Activated T-cell treated with anti-CD3 and anti-CD28 coated beads, Interleukin-2, amount 50 U/mL, for 72 hours (primary cell): ENCODE data around the gene SYVN1. TPM values are rescaled to one million over a fixed set of nuclear protein-coding genes. Genes with fewer than 3 reads are reported as not detected.

ENCODE experiments used
- ATAC-seq, 2 donors: fragments of 150-1000 bp; cut with Tn5 transposase; replicated peaks in 1 of 2; 2 replicates each; pipeline ENCODE4 v1.10.0; 2021; ENCODE audit warnings: moderate library complexity in 2 of 2, mild to moderate bottlenecking in 1 of 2
- DNase-seq, 2 donors: peaks; one replicate each; pipeline ENCODE4 v3.0.0; 2021 to 2022; ENCODE audit warnings: mixed read lengths in 1 of 2
- H3K27ac Mint-ChIP-seq: one replicate; pipeline ENCODE4 v1.8.0; 2022; ENCODE audit warnings: mild to moderate bottlenecking, moderate library complexity, mixed read lengths
- H3K27me3 Mint-ChIP-seq: one replicate; pipeline ENCODE4 v1.8.0; 2022; ENCODE audit warnings: low read depth, mixed read lengths
- H3K36me3 Mint-ChIP-seq, 2 donors: one replicate each; pipeline ENCODE4 v1.8.0; 2022; ENCODE audit warnings: mixed read lengths in 2 of 2, mild to moderate bottlenecking in 1 of 2; ENCODE audit not compliant: insufficient read depth in 2 of 2
- H3K4me1 Mint-ChIP-seq: one replicate; pipeline ENCODE4 v1.8.0; 2022; ENCODE audit warnings: low read depth, mixed read lengths
- H3K4me3 Mint-ChIP-seq, 2 donors: one replicate each; pipeline ENCODE4 v1.8.0; 2022; ENCODE audit warnings: mild to moderate bottlenecking in 2 of 2, mixed read lengths in 2 of 2, moderate library complexity in 2 of 2
- H3K9me3 Mint-ChIP-seq, 2 donors: one replicate each; pipeline ENCODE4 v1.8.0; 2022; ENCODE audit warnings: mixed read lengths in 2 of 2
- total RNA-seq, 2 donors: library from RNA; stranded (reverse); gene quantifications; one replicate each; pipeline ENCODE4 v1.2.3, GENCODE V29; 2022

SYVN1 gene
- total RNA-seq, 2 donors from 2014 or later, result 45.8 to 53.1 TPM

DNA sequence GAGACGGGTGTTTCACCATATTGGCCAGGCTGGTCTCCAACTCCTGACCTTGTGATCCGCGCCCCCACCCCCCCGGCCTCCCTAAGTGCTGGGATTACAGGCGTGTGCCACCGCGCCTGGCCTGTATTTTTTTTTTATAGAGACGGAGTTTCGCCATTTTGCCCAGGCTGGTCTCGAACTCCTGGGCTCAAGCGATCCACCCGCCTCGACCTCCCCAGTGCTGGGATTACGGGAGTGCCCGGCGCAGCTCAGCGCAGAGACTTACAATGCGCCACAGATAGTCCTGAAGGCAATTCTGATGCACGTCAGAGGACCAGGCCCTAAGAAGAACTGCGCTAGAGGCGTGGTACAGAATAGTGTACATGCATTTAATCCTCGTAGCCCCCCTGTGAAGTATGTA lies 38.9 kb downstream of the SYVN1 start:
- ATAC-seq (no peak), DNase-seq (no peak)
- no peaks in the 10 kb centered on the region for H3K9me3 Mint-ChIP-seq
- peak overlapping the region; percentile 86 to 90 for H3K4me3 Mint-ChIP-seq
- peaks cover 0 to 5% of the 10 kb centered on the region in 2 donors for H3K36me3 Mint-ChIP-seq
- H3K4me1 Mint-ChIP-seq, result peaks cover 14% of the 10 kb centered on the region
- no peaks in the 10 kb centered on the region for H3K27me3 Mint-ChIP-seq
- H3K27ac Mint-ChIP-seq, result peak overlapping the region; percentile 86

DNA sequence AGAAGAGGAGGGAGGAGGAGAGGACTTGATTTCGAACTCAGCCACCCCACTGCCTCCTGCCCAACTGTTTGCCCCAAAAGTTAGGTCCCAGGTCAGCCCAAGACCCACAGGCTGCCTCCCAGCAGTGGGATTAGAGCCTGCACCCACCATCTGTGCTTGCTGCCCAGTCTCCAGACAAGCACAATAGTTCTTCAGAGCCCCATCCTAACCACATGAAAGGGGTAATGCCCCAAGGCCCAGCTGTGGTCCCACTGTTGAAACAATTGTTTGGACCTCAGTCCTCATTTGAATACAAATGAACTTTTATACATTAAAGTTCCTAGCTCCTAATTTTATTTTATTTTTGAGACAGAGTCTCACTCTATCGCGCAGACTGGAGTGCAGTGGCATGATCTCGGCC lies 43.7 kb downstream of the SYVN1 start:
- Mint-ChIP-seq H3K27ac (no peak overlapping the region), H3K36me3 (peaks cover 3 to 5% of the 10 kb centered on the region in 2 donors), H3K27me3 (no peaks in the 10 kb centered on the region), H3K9me3 (no peaks in the 10 kb centered on the region), H3K4me1 (peaks cover 5% of the 10 kb centered on the region), H3K4me3 (no peak overlapping the region)
- DNase-seq (no peak), ATAC-seq (no peak)

DNA sequence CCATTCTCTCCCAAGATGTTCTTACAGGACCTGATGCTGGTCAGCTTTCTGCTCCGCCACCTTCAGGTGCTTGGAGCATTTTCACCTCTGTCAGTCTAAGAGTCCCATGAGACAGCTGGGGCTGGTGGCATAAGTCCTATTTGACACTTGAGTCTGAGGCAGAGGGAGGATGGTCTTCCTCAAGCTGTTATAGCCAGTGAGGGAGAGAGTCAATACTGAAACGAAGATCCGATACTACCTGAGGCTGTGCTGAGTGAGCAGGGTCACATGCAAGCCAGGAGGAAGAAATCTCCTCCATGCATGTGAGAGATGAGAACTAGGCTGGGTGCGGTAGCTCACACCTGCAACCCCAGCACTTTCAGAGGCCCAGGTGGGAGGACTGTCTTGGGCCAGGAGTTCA lies 44.7 kb downstream of the SYVN1 start:
- H3K27ac Mint-ChIP-seq, result no peak overlapping the region

DNA sequence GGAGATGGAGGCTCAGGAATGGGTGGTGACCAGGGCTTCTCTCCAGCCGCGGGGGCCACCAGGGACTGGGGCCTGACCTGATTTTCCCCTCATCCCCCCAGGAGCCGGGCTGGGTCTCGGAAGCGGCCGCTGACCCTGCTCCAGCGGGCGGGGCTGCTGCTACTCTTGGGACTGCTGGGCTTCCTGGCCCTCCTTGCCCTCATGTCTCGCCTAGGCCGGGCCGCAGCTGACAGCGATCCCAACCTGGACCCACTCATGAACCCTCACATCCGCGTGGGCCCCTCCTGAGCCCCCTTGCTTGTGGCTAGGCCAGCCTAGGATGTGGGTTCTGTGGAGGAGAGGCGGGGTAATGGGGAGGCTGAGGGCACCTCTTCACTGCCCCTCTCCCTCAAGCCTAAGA lies 46.5 kb downstream of the SYVN1 start:
- ATAC-seq (no peak), DNase-seq (no peak)
- no peak overlapping the region for H3K4me3 Mint-ChIP-seq
- H3K27me3 Mint-ChIP-seq, result no peaks in the 10 kb centered on the region
- H3K27ac Mint-ChIP-seq, result no peak overlapping the region
- H3K4me1 Mint-ChIP-seq, result peaks cover 24% of the 10 kb centered on the region
- peaks cover 13 to 14% of the 10 kb centered on the region in 2 donors for H3K36me3 Mint-ChIP-seq
- no peaks in the 10 kb centered on the region for H3K9me3 Mint-ChIP-seq

More for the DNA sequence above, 44.7 kb downstream of the SYVN1 start:
- H3K4me3 Mint-ChIP-seq, result no peak overlapping the region
- no peaks in the 10 kb centered on the region for H3K27me3 Mint-ChIP-seq
- no peak for ATAC-seq
- no peak for DNase-seq
- H3K36me3 Mint-ChIP-seq, result peaks cover 4 to 7% of the 10 kb centered on the region in 2 donors
- H3K4me1 Mint-ChIP-seq, result peaks cover 13% of the 10 kb centered on the region
- no peaks in the 10 kb centered on the region for H3K9me3 Mint-ChIP-seq

DNA sequence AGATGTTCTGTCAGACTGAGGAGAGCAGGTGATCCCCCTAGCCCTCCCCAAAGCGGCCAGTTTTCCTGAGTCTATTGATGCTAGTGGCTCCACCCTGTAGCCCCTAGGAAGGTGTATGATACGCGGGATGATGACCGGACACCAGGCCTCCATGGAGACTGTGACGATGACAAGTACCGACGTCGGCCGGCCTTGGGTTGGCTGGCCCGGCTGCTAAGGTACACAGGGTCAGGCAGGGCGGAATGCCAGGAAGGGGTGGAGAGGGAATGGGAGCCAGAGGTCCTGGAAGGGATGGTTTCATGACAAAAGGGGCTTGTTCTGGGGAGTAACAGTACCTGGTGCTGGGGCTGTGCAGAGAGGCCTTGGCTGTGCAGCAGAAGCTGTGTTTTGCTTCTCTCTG lies 47.1 kb downstream of the SYVN1 start:
- H3K36me3 Mint-ChIP-seq, result peaks cover 15 to 19% of the 10 kb centered on the region in 2 donors
- no peaks in the 10 kb centered on the region for H3K9me3 Mint-ChIP-seq
- ATAC-seq, result no peak
- DNase-seq, result no peak
- H3K27ac Mint-ChIP-seq, result no peak overlapping the region
- no peak overlapping the region for H3K4me3 Mint-ChIP-seq
- no peaks in the 10 kb centered on the region for H3K27me3 Mint-ChIP-seq
- peaks cover 30% of the 10 kb centered on the region for H3K4me1 Mint-ChIP-seq

DNA sequence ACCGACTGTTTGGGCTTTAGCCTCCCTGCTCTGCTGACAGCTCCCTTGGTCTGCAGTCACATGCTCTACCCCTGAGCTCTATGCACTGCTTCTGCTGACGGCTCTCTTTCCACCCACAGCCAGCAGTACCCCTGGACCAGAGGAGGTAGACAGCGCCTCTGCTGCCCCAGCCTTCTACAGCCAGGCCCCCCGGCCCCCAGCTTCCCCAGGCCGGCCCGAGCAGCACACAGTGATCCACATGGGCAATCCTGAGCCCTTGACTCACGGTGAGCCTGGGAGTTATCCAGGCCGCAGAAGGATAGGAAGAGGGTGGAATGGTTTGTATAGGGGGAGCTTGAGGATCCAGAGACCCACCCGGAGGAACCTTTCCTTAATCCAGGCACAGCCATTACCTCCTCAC lies 47.5 kb downstream of the SYVN1 start:
- H3K36me3 Mint-ChIP-seq, result peaks cover 15 to 23% of the 10 kb centered on the region in 2 donors

DNA sequence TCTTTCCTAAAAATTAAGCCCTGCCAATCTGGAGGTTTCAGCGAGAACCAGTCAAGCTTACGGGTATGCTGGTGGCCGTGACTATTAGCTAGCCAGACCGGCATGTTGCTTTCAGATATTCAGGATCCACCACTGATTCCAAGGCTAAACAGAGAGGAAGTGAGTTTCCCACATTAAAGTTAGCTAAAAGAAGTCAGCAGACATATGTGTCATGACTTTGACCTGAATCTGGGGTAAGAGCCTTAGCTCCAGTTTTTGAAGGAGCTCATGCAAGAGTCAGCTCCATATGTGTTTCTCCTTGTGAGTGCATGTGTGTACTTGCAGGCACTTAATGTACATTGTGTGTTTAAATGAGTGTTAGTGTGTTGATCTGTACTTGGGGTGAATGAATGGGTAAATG lies 48.9 kb downstream of the SYVN1 start:
- H3K36me3 Mint-ChIP-seq, result peaks cover 22 to 29% of the 10 kb centered on the region in 2 donors
- ATAC-seq (no peak), DNase-seq (no peak)
- peak overlapping the region; percentile 98 for H3K27ac Mint-ChIP-seq
- H3K9me3 Mint-ChIP-seq, result no peaks in the 10 kb centered on the region
- H3K4me1 Mint-ChIP-seq, result peaks cover 48% of the 10 kb centered on the region
- H3K27me3 Mint-ChIP-seq, result no peaks in the 10 kb centered on the region
- peak overlapping the region; percentile 98 to 99 for H3K4me3 Mint-ChIP-seq

More for the DNA sequence above, 47.5 kb downstream of the SYVN1 start:
- no peaks in the 10 kb centered on the region for H3K27me3 Mint-ChIP-seq
- H3K27ac Mint-ChIP-seq, result no peak overlapping the region
- no peak for DNase-seq
- no peak overlapping the region for H3K4me3 Mint-ChIP-seq
- H3K9me3 Mint-ChIP-seq, result no peaks in the 10 kb centered on the region
- H3K4me1 Mint-ChIP-seq, result peaks cover 35% of the 10 kb centered on the region
- no peak for ATAC-seq

DNA sequence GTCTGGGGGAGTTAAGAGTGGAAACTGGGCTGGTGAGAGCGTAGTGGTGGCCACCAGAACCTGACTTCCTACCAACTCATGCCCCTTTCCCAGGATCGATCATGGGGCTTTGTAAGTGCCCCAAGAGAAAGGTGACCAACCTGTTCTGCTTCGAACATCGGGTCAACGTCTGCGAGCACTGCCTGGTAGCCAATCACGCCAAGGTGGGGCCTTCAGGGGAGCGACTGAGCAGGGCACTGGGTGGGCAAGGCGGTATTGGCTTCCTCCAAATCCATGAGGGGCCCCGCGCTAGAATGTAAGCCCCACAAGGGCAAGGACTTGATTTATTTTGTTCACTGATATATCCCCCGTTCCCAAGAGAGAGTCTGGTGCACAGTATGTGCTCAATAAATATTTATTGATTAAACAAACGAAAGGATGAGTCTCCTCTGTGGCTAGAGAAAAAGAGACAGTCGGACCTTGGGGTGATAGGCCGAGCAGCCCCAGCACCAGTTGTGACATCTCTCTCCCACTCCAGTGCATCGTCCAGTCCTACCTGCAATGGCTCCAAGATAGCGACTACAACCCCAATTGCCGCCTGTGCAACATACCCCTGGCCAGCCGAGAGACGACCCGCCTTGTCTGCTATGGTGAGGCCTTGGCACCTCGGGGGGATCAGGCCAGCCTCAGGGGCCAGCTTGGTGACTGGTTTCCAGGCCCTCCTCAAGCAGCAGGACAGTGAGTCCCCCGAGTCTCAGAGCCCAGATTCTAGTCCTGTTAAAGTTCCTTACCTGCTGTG lies 49.5 kb downstream of the SYVN1 start:
- no peaks in the 10 kb centered on the region for H3K9me3 Mint-ChIP-seq
- peak overlapping the region; percentile 98 for H3K27ac Mint-ChIP-seq
- peaks cover 52% of the 10 kb centered on the region for H3K4me1 Mint-ChIP-seq
- H3K36me3 Mint-ChIP-seq, result peaks cover 24 to 31% of the 10 kb centered on the region in 2 donors
- DNase-seq (no peak), ATAC-seq (no peak)
- H3K27me3 Mint-ChIP-seq, result no peaks in the 10 kb centered on the region
- peak overlapping the region; percentile 98 to 99 for H3K4me3 Mint-ChIP-seq

DNA sequence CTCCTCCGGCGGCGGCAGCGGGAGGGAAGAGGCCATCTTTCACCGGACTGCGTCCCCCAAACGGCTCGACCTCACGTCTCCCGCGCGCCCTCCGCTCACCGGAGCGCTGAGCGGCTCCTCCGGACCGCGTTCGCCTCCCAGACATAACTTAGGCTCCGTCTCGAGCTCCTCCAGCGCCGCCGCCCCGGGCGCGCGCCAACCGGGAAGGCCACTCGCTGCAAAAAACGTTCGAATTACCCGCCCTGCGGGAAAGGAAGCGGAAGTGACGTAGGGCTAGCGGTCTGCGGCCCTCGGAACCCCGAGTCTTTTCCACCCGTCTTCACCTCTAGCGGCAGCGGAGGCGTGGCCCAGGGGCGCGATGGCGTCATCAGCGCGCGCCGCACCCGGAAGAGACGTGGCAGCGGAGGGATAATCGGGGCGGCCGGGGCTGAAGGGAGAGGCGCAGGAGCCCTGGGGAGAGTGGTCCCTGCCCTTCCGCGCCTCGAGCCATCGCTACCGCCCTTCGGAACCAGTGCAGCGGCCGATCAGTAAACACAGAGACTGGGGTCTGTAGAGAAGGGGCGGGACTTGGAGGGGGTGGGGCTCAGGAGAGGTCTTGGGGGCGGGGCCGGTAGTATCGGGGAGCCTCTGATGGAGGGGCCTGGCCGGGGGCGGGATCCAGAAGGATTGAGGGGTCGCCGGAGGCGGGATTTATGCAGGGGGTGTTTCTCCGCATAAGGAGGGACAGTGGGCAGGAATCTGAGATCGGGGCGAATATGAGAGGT lies 50.3 kb downstream of the SYVN1 start, which contains the start of the genes CDCA5 and ZFPL1:
Gene CDCA5, minus strand, starts transcription at position 207 of the 764 bp plus-strand sequence. Its CDS starts 62 bp downstream, at position 145.
Gene ZFPL1, plus strand, starts transcription at position 389 of the 764 bp plus-strand sequence. CDS start 477 bp downstream, outside the sequence.
- peaks cover 57% of the 10 kb centered on the region for H3K4me1 Mint-ChIP-seq
- no peaks in the 10 kb centered on the region for H3K27me3 Mint-ChIP-seq
- H3K36me3 Mint-ChIP-seq, result peaks cover 25 to 33% of the 10 kb centered on the region in 2 donors
- ATAC-seq (peak; percentile 94 to 95), DNase-seq (peak; percentile 96 to 98)
- peak within 1 kb of the TSS; percentile 98 to 99 for H3K4me3 Mint-ChIP-seq
- peak within 1 kb of the TSS; percentile 98 for H3K27ac Mint-ChIP-seq
- H3K9me3 Mint-ChIP-seq, result no peaks in the 10 kb centered on the region

DNA sequence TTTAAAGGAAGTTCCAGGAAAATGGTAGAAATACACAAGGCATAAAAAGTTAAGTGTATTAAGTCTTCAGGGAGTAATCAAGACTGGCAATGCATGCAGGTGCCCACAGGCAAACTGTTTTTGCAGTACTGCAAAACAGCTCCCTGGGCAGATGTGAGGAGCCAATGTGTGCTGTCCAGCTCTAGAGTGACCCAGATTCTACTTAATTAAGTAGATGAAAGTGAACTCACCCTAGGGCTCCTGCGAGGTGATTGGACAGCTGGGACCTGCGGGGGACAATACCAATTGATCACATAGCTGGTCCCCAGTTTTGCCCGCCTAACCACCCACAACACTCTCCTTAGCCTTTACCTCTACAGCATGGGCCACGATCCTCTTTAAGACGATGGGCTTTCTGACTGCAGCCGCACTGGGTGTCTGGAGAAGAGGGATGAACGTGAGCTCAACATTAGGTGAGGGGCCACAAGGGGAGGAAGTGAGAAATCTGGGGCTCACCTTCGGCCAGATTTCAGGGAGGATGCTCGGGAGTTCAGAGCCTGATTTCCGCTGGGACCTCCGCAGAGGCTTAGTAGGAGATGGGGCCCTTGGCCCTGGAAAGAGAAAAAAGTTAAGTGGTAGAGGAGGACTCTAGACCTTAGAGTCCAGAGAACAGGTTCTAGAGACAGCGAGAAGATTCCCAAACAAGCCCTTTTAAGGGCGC lies 51.0 kb downstream of the SYVN1 start:
- no peaks in the 10 kb centered on the region for H3K9me3 Mint-ChIP-seq
- DNase-seq, result no peak
- peak in 1 of 2 donors; percentile 3 for ATAC-seq
- peak overlapping the region; percentile 98 to 99 for H3K4me3 Mint-ChIP-seq
- H3K27me3 Mint-ChIP-seq, result no peaks in the 10 kb centered on the region
- peaks cover 64% of the 10 kb centered on the region for H3K4me1 Mint-ChIP-seq
- peaks cover 25 to 36% of the 10 kb centered on the region in 2 donors for H3K36me3 Mint-ChIP-seq
- H3K27ac Mint-ChIP-seq, result peak overlapping the region; percentile 98

DNA sequence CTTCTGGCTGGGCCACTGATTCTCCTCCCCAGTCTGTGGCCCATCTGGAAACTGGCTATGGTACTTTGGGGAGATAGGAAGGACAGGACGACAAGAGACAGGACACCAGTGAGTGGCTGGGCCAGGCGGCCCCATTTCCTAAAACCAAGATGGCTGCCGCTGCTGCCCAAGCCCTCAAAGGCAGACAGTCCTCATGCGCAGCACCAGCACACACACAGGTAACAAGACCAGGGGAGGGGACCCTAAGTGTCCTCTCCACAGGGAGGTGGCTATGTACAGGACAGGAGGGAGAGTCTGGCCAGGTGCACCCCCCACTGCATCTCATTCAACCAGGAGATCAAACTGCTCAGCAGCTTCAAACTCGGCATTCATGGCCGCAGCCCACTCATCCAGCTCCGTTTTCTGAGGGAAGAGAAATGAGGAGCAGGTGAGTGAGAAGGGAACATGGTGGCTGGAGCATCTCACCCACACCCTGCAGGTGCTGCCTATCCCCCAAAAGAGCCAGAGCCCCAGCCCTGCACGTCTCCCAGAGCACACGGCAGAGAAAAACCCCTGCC lies 55.5 kb downstream of the SYVN1 start:
- Mint-ChIP-seq H3K27ac (peak overlapping the region; percentile 80), H3K4me3 (peak overlapping the region; percentile 42 to 50), H3K27me3 (no peaks in the 10 kb centered on the region), H3K36me3 (peaks cover 19 to 40% of the 10 kb centered on the region in 2 donors), H3K4me1 (peaks cover 61% of the 10 kb centered on the region), H3K9me3 (no peaks in the 10 kb centered on the region)
- ATAC-seq, result no peak
- no peak for DNase-seq

DNA sequence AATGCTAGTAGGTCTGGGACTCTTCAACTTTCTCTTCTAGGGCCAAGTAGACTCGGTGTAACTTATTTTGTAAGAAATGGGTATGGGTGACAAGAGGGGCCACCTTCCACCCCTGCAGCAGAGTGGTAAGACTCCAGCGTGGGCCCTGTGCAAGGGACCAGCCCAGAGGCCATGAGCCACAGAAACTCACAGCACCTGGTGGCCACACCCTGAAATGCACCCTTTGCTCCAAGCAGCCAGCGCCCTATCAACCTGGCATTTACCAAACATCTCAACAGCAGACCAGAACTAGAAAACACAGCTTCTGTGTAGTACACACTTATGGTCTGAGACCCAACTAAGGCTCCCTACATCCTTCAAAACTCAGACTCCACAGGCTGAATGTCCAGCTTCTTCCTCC lies 56.2 kb downstream of the SYVN1 start:
- H3K36me3 Mint-ChIP-seq, result peaks cover 15 to 39% of the 10 kb centered on the region in 2 donors
- DNase-seq, result peak; percentile 69 to 73
- peak; percentile 87 to 88 for ATAC-seq
- peak overlapping the region; percentile 80 for H3K27ac Mint-ChIP-seq
- H3K4me1 Mint-ChIP-seq, result peaks cover 60% of the 10 kb centered on the region
- no peaks in the 10 kb centered on the region for H3K27me3 Mint-ChIP-seq
- no peaks in the 10 kb centered on the region for H3K9me3 Mint-ChIP-seq
- peak overlapping the region; percentile 42 to 50 for H3K4me3 Mint-ChIP-seq
